Measurements from ENCODE around the gene NOL4L.

- TF ChIP-seq CTCF (IDR thresholded peaks at IDR 0.05; ENCODE audit: insufficient read depth, low read length, poor library complexity, severe bottlenecking) (no peak), EZH2phosphoT487 (conservative IDR thresholded peaks at IDR 0.05; ENCODE audit: low read length) (no peak)
Measured at GRCh38 chr20:32446301-32447100, 138.6 kb downstream of the NOL4L start.
